HCT116 (cell line): ENCODE results near the gene ZNF26.

ENCODE experiments used
- CTCF ChIP-seq, 3 experiments: fragments of 200-600 bp in 1 of 3; sonication (generic) in 1 of 3; IDR thresholded peaks in 2 of 3; conservative IDR thresholded peaks in 1 of 3; 2 replicates each; pipeline ENCODE4 v1.5.1; 2012 to 2017; ENCODE audit warnings: low read depth in 2 of 3, low read length in 2 of 3, antibody characterized with exemption in 1 of 3, borderline replicate concordance in 1 of 3, control low read depth in 1 of 3, mild to moderate bottlenecking in 1 of 3, mixed read lengths in 1 of 3, mixed run types in 1 of 3, moderate library complexity in 1 of 3; ENCODE audit not compliant: insufficient read depth in 1 of 3
- EGR1 ChIP-seq: IDR thresholded peaks from 2 replicates; pipeline ENCODE4 v1.6.1; 2012; ENCODE audit warnings: low read depth
- ELF1 ChIP-seq: IDR thresholded peaks from 2 replicates; pipeline ENCODE4 v1.6.1; 2012; ENCODE audit warnings: low read depth, borderline replicate concordance
- MAX ChIP-seq: IDR thresholded peaks from 2 replicates; pipeline ENCODE4 v1.6.1; 2012
- POLR2A ChIP-seq: IDR thresholded peaks from 2 replicates; pipeline ENCODE4 v1.7.0; 2011; ENCODE audit warnings: borderline replicate concordance; ENCODE audit not compliant: insufficient read depth, insufficient read length; ENCODE audit errors: extremely low read depth
- RAD21 ChIP-seq: IDR thresholded peaks from 2 replicates; pipeline ENCODE4 v1.6.1; 2012; ENCODE audit warnings: low read depth, mild to moderate bottlenecking
- REST ChIP-seq: IDR thresholded peaks from 2 replicates; pipeline ENCODE4 v1.6.1; 2012; ENCODE audit warnings: low read depth
- ZBTB33 ChIP-seq: IDR thresholded peaks from 2 replicates; pipeline ENCODE4 v1.6.1; 2011; ENCODE audit warnings: mild to moderate bottlenecking, low read length, moderate library complexity; ENCODE audit not compliant: insufficient replicate concordance; ENCODE audit errors: extremely low read depth

- TF ChIP-seq CTCF (IDR thresholded peaks at IDR 0.05 in 2 of 3, conservative IDR thresholded peaks at IDR 0.05 in 1 of 3; ENCODE audit: borderline replicate concordance in 1 of 3, insufficient read depth in 1 of 3, low read depth in 2 of 3, low read length in 2 of 3) = no peak
- TF ChIP-seq EGR1 = no peak
- no peak for TF ChIP-seq REST
- TF ChIP-seq MAX = no peak
- TF ChIP-seq POLR2A = no peak
- TF ChIP-seq ZBTB33 = no peak
- TF ChIP-seq ELF1 = no peak
- no peak for TF ChIP-seq RAD21
Observed at GRCh38 chr12:132953163-132953425, 33.1 kb upstream of the ZNF26 start.
